GM23248 (cell line): ENCODE results near the gene EGFLAM.

ENCODE experiments used
- EZH2 ChIP-seq: fragments of 200-600 bp; sonication (generic); IDR thresholded peaks from 2 replicates; pipeline ENCODE4 v1.6.1; 2018; ENCODE audit warnings: antibody characterized with exemption, mild to moderate bottlenecking; ENCODE audit not compliant: insufficient read depth, poor library complexity, severe bottlenecking
- EZH2phosphoT487 ChIP-seq: fragments of 200-600 bp; sonication (generic); IDR thresholded peaks from 2 replicates; pipeline ENCODE4 v1.6.1; 2018; ENCODE audit warnings: antibody characterized with exemption, moderate library complexity, mild to moderate bottlenecking, low read depth; ENCODE audit not compliant: insufficient read depth

DNA sequence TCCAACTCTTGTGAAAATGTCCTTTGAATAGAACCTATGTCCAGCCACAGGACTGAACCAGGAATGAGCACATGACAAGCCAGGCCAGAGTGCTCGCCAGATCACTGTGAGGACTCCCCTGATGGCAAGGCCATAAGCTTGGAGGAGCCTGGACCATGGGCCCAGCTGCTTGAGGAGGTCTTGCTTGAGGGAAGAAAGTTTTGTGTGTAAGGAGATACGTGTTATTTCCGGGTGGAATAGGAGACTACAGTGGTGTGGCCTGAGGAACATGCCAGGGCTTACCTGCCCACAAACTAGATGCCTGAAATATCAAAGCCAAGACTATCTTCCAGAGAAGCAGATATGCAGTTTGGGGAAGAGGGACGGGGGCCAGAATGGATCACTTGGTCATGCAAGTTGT, 213.3 kb downstream of the EGFLAM start:
- TF ChIP-seq EZH2 (no peak), EZH2phosphoT487 (no peak)
